Heart left ventricle (tissue), 16 donors: ENCODE data around the gene STX1B. TPM values are rescaled to one million over a fixed set of nuclear protein-coding genes. Genes with fewer than 3 reads are reported as not detected.

Source experiments
- ATAC-seq, 4 donors: fragments of 200-7000 bp; cut with Tn5 transposase; one replicate each; pipeline ENCODE4 v1.9.1; 2020 to 2022; ENCODE audit warnings: moderate library complexity in 4 of 4, mild to moderate bottlenecking in 3 of 4, moderate number of reproducible peaks in 1 of 4
- DNase-seq, 5 donors: peaks; one replicate each; pipeline ENCODE4 v3.0.0-alpha.2; 2020
- H3K27ac ChIP-seq, 12 donors: fragments of 200-600 bp; sonication (generic) in 4 of 12; one replicate each; pipeline versions ENCODE4 v1.5.0 to v1.8.0; 2016 to 2022; ENCODE audit warnings: mild to moderate bottlenecking in 2 of 12
- H3K27me3 ChIP-seq, 9 donors: fragments of 200-600 bp; sonication (generic) in 2 of 9; one replicate each; pipeline versions ENCODE4 v1.5.1 to v1.8.0; 2016 to 2022; ENCODE audit warnings: mild to moderate bottlenecking in 3 of 9
- H3K36me3 ChIP-seq, 9 donors: fragments of 200-600 bp; sonication (generic) in 2 of 9; one replicate each; pipeline versions ENCODE4 v1.5.0 to v1.8.0; 2018 to 2022; ENCODE audit warnings: mild to moderate bottlenecking in 2 of 9
- H3K4me1 ChIP-seq, 12 donors: fragments of 200-600 bp; sonication (generic) in 4 of 12; one replicate each; pipeline versions ENCODE4 v1.5.0 to v1.8.0; 2016 to 2022; ENCODE audit warnings: mild to moderate bottlenecking in 3 of 12
- H3K4me3 ChIP-seq, 12 donors: fragments of 200-600 bp; sonication (generic) in 4 of 12; one replicate each; pipeline versions ENCODE4 v1.5.0 to v1.8.0; 2017 to 2022; ENCODE audit warnings: mild to moderate bottlenecking in 9 of 12, moderate library complexity in 4 of 12
- H3K9me3 ChIP-seq, 12 donors: fragments of 200-600 bp; sonication (generic) in 4 of 12; one replicate each; pipeline versions ENCODE4 v1.5.0 to v1.8.0; 2016 to 2022; ENCODE audit warnings: mild to moderate bottlenecking in 1 of 12
- POLR2A ChIP-seq, 2 donors: fragments of 450-650 bp; IDR thresholded peaks; one replicate each; pipeline ENCODE4 v1.6.1; 2017; ENCODE audit warnings: antibody characterized with exemption in 2 of 2, mild to moderate bottlenecking in 2 of 2, moderate library complexity in 2 of 2
- WGBS, 4 donors: extraction: QIAGEN DNeasy Blood & Tissue Kit in 2 of 4; methylation state at CpG; one replicate each; pipeline versions ENCODE4 v1.1.5 to v1.1.7; 2013 to 2018; 5-methylcytosine and 5-hydroxymethylcytosine counted together
- intact Hi-C, 10 donors: fragments of 100-400 bp; cut with DNase I; formaldehyde crosslinking; loops; one replicate each; pipeline versions ENCODE4 v1.11.1 to v1.14.2; 2022
- polyA plus RNA-seq, 2 donors: library from polyadenylated mRNA; stranded (reverse); fragments of 200-250 nt; gene quantifications; one replicate each; pipeline ENCODE4 v1.2.3, GENCODE V29; 2013
- total RNA-seq, 9 donors: library from RNA; depleted of rRNA in 2 of 9; stranded (reverse); fragments of >200 nt in 2 of 9; fragmentation: NEBNext Ultra II Directional in 3 of 9; extraction: Animal tissue kit (Norgen Biotek cat#: 25700) in 3 of 9; gene quantifications; one replicate each; pipeline versions ENCODE4 v1.1.0 to v1.2.4, GENCODE V29; 2016 to 2023
- TF ChIP-seq, protein P1 (sequence below), 12 donors: fragments of 200-600 bp; sonication (generic) in 4 of 12; IDR thresholded peaks; one replicate each; pipeline versions ENCODE4 v1.5.0 to v1.8.0; 2018 to 2022; ENCODE audit warnings: antibody characterized with exemption in 12 of 12, mild to moderate bottlenecking in 5 of 12
- donor health status: ischemic (EF 13 %, LVEDD 7.1; RV severe dilation, severe dysfunction).
- donor health status: healthy with polysubstance abuse.
- donor health status: DM: no; HTN: yes; CAD: no.
- donor health status: DM: no; HTN: no; CAD: no.
- donor health status: ischemic (EF 25% LVEDD 6.9; RV normal size, moderate dysfunction).
- donor health status: ischemic (EF 25% LVEDD 5.7; RV mildly dilated, moderate dysfunction).
- donor health status: healthy.
- donor health status: DM: yes; HTN: yes; CAD: no.
- donor health status: ischemic (EF 35%, LVEDD 5.7; RV mildly dilated, moderate dysfunction).
- donor health status: nonischemic (EF 11% LVEDD 7.7; RV severe dilation, severe dysfunction).
- donor health status: DM: yes; HTN: yes; CAD: no.
- donor health status: PGD.
- donor health status: ischemic (EF 29% LVEDD 5.4; RV normal size, mild dysfunction).
- donor health status: nonischemic (EF 23%, LVEDD 6.1; RV moderate dilation, normal function).

Gene STX1B
- total and polyA plus RNA-seq, 11 donors: 0.20 to 2.1 (median 0.82) TPM

DNA sequence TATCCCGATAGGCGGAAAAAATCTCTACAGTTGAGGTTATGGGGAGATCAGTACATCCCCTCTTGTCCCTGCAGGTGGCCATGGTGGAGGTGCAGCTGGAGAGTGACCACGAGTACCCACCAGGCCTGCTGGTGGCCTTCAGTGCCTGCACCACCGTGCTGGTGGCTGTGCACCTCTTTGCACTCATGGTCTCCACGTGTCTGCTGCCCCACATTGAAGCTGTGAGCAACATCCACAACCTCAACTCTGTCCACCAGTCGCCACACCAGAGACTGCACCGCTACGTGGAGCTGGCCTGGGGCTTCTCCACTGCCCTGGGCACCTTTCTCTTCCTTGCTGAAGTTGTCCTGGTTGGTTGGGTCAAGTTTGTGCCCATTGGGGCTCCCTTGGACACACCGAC lies 57.3 kb downstream of the STX1B start:
- Histone ChIP-seq H3K27me3 (no peaks in the 10 kb centered on the region), H3K9me3 (no peaks in the 10 kb centered on the region), H3K36me3 (peaks cover 0 to 9% (median 3%) of the 10 kb centered on the region in 9 donors), H3K27ac (peak overlapping the region in 4 of 12 donors; percentile 32 to 97 (median 50)), H3K4me3 (no peak overlapping the region), H3K4me1 (peaks cover 5 to 54% (median 36%) of the 10 kb centered on the region in 12 donors)
- no peak for TF ChIP-seq POLR2A (IDR thresholded peaks at IDR 0.05)
- TF ChIP-seq, protein P1, sequence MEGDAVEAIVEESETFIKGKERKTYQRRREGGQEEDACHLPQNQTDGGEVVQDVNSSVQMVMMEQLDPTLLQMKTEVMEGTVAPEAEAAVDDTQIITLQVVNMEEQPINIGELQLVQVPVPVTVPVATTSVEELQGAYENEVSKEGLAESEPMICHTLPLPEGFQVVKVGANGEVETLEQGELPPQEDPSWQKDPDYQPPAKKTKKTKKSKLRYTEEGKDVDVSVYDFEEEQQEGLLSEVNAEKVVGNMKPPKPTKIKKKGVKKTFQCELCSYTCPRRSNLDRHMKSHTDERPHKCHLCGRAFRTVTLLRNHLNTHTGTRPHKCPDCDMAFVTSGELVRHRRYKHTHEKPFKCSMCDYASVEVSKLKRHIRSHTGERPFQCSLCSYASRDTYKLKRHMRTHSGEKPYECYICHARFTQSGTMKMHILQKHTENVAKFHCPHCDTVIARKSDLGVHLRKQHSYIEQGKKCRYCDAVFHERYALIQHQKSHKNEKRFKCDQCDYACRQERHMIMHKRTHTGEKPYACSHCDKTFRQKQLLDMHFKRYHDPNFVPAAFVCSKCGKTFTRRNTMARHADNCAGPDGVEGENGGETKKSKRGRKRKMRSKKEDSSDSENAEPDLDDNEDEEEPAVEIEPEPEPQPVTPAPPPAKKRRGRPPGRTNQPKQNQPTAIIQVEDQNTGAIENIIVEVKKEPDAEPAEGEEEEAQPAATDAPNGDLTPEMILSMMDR (IDR thresholded peaks at IDR 0.05): no peak
- no peak for ATAC-seq
- intact Hi-C loops: loop anchor here in 4 of 10 donors (10.0 kb wide), 5 partner anchors 58 to 912 kb away; partner anchors contain the start of genes ARMC5 (in 1 of the 4), BCL7C (in 1 of the 4), CTF1 (in 1 of the 4) and ZNF646 (in 1 of the 4)
- WGBS, 4 donors: 79 to 81% (median 81%) methylated on average over 8 to 9 of the region's 9 CpGs
- peak in 1 of 5 donors; percentile 37 for DNase-seq

DNA sequence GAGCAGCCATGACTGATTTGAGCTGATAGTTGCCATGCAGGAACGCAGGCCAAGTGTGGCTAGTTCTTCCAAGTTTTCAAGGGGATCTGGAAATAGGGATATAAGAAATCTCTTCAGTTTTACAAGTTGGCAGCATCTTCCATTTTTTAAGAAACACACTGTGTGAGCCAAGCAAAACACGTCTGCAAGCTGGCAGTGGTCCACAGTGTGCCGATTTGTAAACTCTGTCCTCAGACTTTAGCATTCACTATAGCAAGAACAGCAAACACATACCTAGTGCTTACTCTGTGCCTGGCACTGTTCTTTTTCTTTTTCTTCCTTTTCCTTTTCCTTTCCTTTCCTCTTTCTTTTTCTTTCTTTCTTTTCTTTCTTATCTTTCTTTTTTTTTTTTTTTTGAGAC lies 58.7 kb downstream of the STX1B start:
- Histone ChIP-seq H3K9me3 (no peaks in the 10 kb centered on the region), H3K4me3 (no peak overlapping the region), H3K36me3 (peaks cover 0 to 12% (median 6%) of the 10 kb centered on the region in 9 donors), H3K27ac (peak overlapping the region in 6 of 12 donors; percentile 93 to 99 (median 94)), H3K27me3 (no peaks in the 10 kb centered on the region), H3K4me1 (peaks cover 5 to 54% (median 35%) of the 10 kb centered on the region in 12 donors)
- intact Hi-C loops: loop anchor here in 4 of 10 donors (10.0 kb wide), 5 partner anchors 57 to 913 kb away; partner anchors contain the start of genes ARMC5 (in 1 of the 4), BCL7C (in 1 of the 4), CTF1 (in 1 of the 4) and ZNF646 (in 1 of the 4)
- 16 to 37% (median 34%) methylated on average over 3 of the region's 3 CpGs for WGBS, 4 donors
- TF ChIP-seq, protein P1 (IDR thresholded peaks at IDR 0.05): no peak
- no peak for TF ChIP-seq POLR2A (IDR thresholded peaks at IDR 0.05)
- ATAC-seq (no peak), DNase-seq (peak in 3 of 5 donors; percentile 49 to 69 (median 64))

DNA sequence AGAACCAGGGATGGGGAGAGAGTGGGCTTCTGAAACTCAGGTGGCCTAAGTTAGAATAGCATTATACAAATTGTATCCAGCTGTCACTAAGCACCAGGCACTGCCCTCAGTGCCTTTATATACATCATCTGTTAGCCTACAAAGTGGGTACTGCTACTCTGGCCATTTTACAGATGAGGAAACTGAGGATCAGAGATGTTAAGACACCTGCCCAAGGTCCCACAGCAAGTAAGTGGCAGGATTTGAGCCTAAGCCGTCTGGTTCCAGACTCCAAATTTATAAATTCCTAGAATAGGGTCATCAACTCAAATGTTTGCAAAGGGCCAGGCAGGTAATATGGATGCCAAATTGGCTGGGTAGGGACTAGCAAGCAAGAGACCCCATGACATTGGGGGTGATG lies 59.2 kb downstream of the STX1B start:
- WGBS, 4 donors: 80 to 91% (median 85%) methylated on average over 1 of the region's 1 CpG
- intact Hi-C loops: loop anchor here in 4 of 10 donors (10.0 kb wide), 5 partner anchors 56 to 914 kb away; partner anchors contain the start of genes ARMC5 (in 1 of the 4), BCL7C (in 1 of the 4), CTF1 (in 1 of the 4) and ZNF646 (in 1 of the 4)
- Histone ChIP-seq H3K36me3 (peaks cover 0 to 12% (median 6%) of the 10 kb centered on the region in 9 donors), H3K27ac (peak overlapping the region in 9 of 12 donors; percentile 3 to 99 (median 95)), H3K27me3 (no peaks in the 10 kb centered on the region), H3K4me3 (no peak overlapping the region), H3K9me3 (no peaks in the 10 kb centered on the region), H3K4me1 (peaks cover 5 to 50% (median 33%) of the 10 kb centered on the region in 12 donors)
- TF ChIP-seq POLR2A (IDR thresholded peaks at IDR 0.05): no peak
- TF ChIP-seq, protein P1 (IDR thresholded peaks at IDR 0.05): no peak
- DNase-seq (no peak), ATAC-seq (no peak)

DNA sequence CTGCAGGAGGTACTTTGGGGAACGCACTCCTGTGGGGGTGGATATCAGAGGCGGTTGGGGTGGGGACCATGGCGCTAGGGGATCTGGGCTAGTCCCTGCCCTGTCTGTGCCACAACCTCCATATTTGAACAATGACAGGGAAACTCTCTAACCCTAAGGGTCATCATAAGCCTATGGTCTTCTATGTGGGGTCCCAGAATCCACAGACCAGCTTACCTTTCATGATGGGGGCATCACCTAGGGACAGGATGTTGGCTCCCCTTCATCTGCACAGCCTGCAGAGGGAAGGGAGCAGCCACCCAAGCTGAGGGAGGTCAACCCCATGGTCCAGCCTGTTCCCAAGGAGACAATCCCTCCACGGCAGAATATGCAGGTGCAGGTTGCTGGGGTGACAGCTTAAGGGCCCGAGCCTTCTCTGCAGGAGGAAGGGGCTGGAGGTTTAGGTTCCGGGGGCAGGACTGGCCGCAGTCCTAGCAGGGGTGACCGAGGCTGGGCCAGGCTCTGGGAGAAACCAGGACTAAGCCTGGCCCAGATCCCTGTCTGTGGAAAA lies 59.8 kb downstream of the STX1B start:
- peak in 1 of 5 donors; percentile 40 for DNase-seq
- TF ChIP-seq, protein P1 (IDR thresholded peaks at IDR 0.05): no peak
- TF ChIP-seq POLR2A (IDR thresholded peaks at IDR 0.05): no peak
- no peaks in the 10 kb centered on the region for H3K27me3 ChIP-seq
- peak overlapping the region; percentile 88 to 99 (median 95) for H3K27ac ChIP-seq
- intact Hi-C loops: loop anchor here in 4 of 10 donors (10.0 kb wide), 5 partner anchors 56 to 914 kb away; partner anchors contain the start of genes ARMC5 (in 1 of the 4), BCL7C (in 1 of the 4), CTF1 (in 1 of the 4) and ZNF646 (in 1 of the 4)
- WGBS, 4 donors: 70 to 86% (median 79%) methylated on average over 7 to 8 of the region's 8 CpGs
- no peak for ATAC-seq
- peak overlapping the region in 10 of 12 donors; percentile 89 to 100 (median 98) for H3K4me3 ChIP-seq
- peaks cover 5 to 50% (median 33%) of the 10 kb centered on the region in 12 donors for H3K4me1 ChIP-seq
- no peaks in the 10 kb centered on the region for H3K9me3 ChIP-seq
- peaks cover 0 to 12% (median 6%) of the 10 kb centered on the region in 9 donors for H3K36me3 ChIP-seq
